ENCODE measurements around the gene LRRTM4.
"Not testable (repeated sequence)": the region's sequence is repeated elsewhere in the genome, so short reads cannot be mapped to it uniquely, and the experiment has no call there.

The LRRTM4 gene

GRCh38 chr2:77088424-77088823 is 433.8 kb downstream of the LRRTM4 start:
- not testable (repeated sequence) for DNase-seq (ENCODE audit: extremely low read depth in 1 of 2, low read depth in 1 of 2)

DNA sequence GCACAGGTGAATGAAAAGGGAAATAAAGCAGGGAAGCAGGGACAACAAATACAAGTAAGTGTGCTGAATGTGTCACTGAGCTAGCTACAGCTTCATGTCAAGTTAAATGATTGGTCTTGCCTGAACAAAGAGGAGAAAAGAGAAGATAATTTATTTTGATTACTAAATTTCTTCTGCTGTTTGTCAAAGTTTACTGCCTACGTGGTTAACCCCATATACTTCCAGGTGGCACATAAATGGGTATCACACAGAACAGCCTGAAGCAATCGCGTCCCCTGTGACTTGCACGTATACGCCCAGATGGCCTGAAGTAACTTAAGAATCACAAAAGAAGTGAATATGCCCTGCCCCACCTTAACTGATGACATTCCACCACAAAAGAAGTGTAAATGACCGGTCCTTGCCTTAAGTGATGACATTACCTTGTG is 434.2 kb downstream of the LRRTM4 start:
- no peak for DNase-seq (ENCODE audit: extremely low read depth in 1 of 2, low read depth in 1 of 2)

DNA sequence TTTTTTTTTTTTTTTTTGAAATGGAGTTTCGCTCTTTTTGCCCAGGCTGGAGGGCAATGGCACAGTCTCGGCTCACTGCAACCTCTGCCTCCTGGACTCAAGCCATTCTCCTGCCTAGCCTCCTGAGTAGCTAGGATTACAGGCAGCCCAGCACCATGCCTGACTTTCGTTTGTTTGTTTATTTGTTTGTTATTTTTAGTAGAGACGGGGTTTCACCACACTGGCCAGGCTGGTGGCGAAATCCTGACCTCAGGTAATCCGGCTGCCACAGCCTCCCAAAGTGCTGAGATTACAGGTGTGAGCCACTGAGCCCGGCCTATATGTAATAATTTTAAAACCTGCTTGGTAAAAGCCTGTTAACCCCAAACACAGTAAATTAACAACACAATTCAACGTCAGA is 435.7 kb downstream of the LRRTM4 start:
- DNase-seq (ENCODE audit: extremely low read depth in 1 of 2, low read depth in 1 of 2), result no peak

- DNase-seq (ENCODE audit: extremely low read depth in 1 of 2, low read depth in 1 of 2), result no peak
Measured at GRCh38 chr2:77086051-77086450, 436.1 kb downstream of the LRRTM4 start.

DNA sequence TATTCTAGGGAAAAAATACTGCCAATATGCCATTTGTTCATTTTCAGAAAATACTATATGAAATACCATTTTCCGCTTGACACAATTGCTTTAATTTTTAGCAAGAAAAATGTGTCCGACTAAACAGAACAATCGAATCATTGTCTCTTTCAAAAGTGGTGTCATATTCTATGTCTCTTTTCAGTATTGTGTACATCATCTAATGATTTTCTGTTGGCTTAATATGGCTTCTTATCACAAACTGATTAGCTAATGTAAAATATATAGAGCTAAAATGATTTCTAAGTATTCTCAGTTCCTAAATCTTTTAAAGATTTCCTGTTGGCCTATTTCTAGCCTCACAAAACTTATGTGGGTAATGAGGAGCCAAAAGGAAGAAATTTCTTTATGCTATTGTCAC is 436.6 kb downstream of the LRRTM4 start:
- no peak for DNase-seq (ENCODE audit: extremely low read depth in 1 of 2, low read depth in 1 of 2)

DNA sequence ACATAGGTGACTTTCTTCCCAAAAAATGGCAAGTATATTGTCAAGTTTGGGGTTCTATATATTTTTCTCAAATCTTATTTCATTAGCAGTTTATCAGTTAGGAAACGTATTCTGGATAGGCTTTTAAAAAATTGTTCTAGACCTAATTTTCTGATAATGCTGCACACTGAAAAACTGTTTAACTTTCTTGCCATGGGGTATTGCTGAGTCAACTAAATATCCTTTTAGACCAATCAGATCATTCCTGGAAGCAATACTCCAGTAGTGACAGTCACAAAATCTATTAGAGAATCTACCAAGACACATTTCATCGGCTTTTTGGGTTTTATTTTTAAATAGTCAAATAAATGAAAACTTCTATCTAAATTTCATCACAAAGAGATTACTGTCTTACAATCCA is 440.6 kb downstream of the LRRTM4 start:
- DNase-seq (ENCODE audit: extremely low read depth in 1 of 2, low read depth in 1 of 2), result no peak

DNA sequence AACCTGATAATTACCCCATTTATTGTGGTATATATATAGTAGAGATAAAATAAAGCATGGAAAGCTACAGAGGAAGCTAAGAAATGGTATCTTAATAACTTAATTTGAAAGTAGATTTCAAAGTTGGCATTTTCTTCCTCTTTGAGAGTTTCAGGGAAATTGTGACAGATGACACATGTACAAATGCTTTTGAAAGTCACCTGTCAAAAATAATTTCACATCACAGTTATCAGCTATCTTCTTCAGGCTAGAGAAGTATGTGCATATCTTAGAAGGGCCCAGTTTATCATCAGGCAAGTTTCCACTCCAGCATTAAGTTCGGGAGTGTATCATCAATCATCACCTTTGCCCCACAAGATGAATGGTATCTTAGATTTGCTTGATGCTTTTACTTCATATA is 457.9 kb downstream of the LRRTM4 start:
- no peak for DNase-seq (ENCODE audit: extremely low read depth in 1 of 2, low read depth in 1 of 2)

- no peak for DNase-seq (ENCODE audit: extremely low read depth in 1 of 2, low read depth in 1 of 2)
Measured at GRCh38 chr2:77054938-77055337, 467.2 kb downstream of the LRRTM4 start.

DNA sequence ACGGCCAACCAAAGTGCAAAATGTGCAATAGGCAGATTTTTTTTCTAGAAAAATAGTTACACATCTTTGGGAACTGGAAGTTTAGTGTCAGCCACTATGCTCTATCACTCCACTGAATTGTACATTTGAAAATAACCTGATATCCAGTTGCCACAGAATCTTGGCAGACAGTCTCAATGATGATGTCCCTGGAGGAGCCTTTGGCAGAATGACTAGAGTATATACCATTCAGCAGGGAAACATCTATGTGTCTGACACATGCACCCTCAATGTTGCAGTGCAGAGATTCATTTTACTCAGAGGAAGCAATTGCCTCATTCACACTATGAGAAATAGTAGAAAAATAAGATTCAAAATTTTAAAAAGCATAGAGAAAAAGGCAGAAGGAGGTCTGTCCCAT is 475.8 kb downstream of the LRRTM4 start:
- DNase-seq (ENCODE audit: extremely low read depth in 1 of 2, low read depth in 1 of 2), result no peak

DNA sequence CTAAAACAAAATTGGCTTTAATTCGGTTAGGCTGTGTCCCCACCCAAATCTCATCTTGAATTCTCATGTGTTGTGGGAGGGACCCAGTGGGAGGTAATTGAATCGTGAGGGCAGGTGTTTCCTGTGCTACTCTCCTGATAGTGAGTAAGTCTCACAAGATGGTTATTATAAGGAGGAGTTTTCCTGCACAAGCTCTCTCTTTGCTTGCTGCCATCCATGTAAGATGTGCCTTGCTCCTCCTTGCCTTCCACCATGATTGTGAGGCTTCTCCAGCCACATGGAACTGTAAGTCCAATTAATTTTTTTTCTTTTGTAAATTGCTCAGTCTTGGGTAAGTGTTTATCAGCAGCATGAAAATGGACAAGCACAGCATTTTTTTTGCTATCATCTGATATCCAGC is 476.7 kb downstream of the LRRTM4 start:
- not testable (repeated sequence) for DNase-seq (ENCODE audit: extremely low read depth in 1 of 2, low read depth in 1 of 2)

- DNase-seq (ENCODE audit: extremely low read depth in 1 of 2, low read depth in 1 of 2), result no peak
Measured at GRCh38 chr2:77034445-77034844, 487.7 kb downstream of the LRRTM4 start.

DNA sequence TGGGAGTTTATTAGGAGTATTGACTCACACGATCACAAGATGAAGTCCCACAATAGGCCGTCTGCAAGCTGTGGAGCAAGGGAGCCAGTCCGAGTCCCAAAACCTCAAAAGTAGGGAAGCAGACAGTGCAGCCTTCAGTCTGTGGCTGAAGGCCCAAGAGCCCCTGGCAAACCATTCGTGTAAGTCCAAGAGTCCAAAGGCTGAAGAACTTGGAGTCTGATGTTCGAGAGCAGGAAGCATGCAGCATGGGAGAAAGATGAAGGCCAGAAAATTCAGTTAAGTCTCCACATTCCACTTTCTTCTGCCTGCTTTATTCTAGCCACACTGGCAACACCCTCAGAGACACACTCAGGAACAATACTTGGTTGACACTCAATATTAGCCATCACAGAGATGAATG is 492.9 kb downstream of the LRRTM4 start:
- DNase-seq (ENCODE audit: extremely low read depth in 1 of 2, low read depth in 1 of 2), result not testable (repeated sequence)

DNA sequence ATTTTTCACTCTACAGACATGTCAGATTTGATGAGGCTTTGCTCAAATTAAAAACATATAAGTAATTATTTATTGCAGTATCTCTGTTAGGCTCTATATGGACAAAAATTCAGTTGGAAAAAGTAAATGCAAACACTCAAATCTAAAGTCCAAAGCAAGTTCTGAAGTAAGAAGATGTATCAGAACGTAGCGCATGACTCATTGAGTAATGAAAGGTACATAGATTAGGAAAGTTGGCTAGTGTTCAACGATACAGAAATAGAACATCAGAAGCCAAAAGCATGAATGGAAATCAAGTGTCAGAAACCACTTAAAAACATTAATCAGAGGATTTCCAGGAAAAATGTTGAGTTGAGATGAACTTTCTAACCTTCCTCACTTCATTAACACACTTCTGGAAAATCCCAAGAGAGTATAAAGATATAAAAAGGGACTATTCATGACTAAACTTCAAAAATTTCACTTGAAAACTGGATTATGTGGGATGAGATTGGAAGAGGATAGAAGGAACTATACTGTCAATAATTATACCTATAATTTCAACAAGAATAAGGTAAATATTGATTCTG is 494.1 kb downstream of the LRRTM4 start:
- no peak for DNase-seq (ENCODE audit: extremely low read depth in 1 of 2, low read depth in 1 of 2)

DNA sequence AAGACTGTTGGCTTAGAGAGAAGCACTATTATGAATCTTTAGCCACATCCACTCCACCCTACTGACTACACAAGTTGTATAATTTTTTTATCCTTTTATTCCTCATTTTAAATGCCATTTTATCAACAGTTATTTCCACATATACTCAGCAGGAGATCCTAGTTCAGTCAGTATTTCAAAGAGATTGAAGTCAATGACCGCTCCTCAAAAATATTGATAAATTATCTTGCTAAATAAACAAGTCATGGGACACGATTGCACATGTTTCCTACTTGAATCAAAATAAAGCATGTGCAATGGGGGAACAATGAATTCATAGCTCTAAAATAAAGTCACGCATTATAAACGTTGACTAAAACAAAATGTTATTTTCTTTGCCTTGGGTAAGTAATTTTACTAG is 496.5 kb downstream of the LRRTM4 start:
- no peak for DNase-seq (ENCODE audit: extremely low read depth in 1 of 2, low read depth in 1 of 2)

DNA sequence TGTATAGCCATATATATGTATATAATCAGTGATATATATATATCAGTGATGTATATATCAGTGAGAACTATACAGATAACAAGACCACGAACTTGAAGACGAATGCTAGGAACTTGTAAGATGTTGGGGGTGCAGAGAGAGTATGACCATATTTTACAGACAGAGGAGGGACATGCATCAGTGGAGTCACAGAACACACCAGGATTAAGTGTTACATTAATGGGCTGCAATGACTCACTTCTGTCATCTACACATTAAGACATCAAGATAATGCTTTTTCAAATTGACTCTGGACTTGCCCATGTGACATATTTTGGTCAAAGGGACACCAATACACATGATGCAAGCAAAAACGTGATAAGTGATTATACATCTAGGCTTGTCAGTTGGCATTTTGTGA is 501.0 kb downstream of the LRRTM4 start:
- DNase-seq (ENCODE audit: extremely low read depth in 1 of 2, low read depth in 1 of 2), result no peak

- no peak for DNase-seq (ENCODE audit: extremely low read depth in 1 of 2, low read depth in 1 of 2)
Measured at GRCh38 chr2:77018219-77018618, 504.0 kb downstream of the LRRTM4 start.

- no peak for DNase-seq (ENCODE audit: extremely low read depth in 1 of 2, low read depth in 1 of 2)
Measured at GRCh38 chr2:77017355-77017745, 504.8 kb downstream of the LRRTM4 start.

DNA sequence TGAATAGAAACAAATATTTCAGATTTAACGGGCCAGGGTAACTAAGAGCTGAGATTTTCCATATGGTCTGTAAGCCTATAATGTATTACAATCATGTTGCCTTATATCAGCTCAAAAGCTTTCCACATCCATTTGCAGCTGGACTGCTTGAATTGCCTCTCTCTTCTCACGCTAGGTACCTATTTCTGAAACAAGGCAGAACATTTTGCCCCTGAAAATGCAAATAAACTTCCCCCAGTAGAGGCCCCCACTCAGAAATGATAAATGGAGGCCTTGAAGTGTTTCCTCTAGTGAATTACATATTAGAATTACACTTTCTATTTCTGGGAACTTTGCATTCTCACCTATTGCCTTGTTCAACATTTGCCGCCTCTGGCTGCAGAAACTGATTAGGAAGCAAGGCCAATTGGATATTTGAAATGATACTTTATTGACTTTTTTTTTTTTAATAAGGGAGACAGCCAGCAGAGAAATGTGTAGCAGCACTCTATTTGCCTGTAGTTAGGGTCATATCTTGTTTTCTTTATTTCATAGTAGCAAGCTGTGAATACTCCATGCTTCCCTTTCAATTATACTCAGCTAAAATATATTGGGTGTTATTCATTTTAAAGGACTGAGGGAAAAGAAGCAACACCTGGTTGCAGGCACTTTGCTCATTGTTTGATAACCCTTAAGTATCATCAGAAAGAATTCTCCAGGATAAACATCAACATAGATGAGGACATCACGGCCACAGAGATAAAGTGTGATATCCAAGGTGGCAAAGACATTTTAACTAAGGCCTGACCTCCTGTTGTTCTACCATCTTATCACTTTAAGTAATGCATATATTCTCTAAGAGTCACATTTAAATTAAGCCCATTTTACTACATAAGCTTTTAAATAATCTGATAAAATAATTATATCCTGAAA is 505.5 kb downstream of the LRRTM4 start:
- no peak for DNase-seq (ENCODE audit: extremely low read depth in 1 of 2, low read depth in 1 of 2)

GRCh38 chr2:77013953-77014352 is 508.2 kb downstream of the LRRTM4 start:
- DNase-seq (ENCODE audit: extremely low read depth in 1 of 2, low read depth in 1 of 2), result no peak

DNA sequence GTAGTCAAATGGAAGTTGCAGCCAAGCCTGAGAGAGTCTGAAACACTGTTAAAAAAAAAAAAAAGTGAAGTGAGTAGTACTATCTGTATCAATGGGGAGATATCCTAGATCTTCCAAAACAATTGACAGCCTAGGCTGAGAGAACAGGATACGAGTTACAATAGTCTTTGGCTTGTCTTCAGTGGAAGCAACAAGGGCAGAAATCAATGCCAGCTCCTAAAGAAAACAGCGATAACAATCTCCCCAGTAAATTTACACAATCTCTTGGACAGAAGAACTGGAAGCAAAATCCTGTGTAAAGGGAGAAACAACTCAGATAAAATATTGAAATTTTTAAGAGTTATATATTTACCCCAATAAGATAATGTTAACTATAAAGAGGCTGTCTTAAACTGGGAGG is 508.7 kb downstream of the LRRTM4 start:
- no peak for DNase-seq (ENCODE audit: extremely low read depth in 1 of 2, low read depth in 1 of 2)

DNA sequence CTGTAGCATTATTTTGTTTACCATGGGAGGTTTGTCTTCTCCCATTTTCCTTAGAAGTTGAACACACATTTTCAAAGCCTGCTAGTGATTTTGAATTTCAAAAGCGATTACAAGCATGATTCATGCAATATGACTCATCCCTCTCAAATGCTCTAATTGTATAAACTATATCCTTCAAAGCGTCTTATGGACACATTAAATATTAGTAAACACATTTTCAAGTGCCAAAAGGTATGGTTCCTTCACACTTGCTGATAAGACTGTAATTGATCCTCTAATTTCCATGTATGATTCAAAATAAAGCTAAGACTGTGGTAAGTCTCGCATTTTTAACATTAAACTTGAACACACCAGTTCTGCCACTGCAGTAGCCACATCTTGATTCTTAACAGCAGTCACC is 512.9 kb downstream of the LRRTM4 start:
- no peak for DNase-seq (ENCODE audit: extremely low read depth in 1 of 2, low read depth in 1 of 2)

GRCh38 chr2:77008853-77009252 is 513.3 kb downstream of the LRRTM4 start:
- DNase-seq (ENCODE audit: extremely low read depth in 1 of 2, low read depth in 1 of 2), result no peak
